Mammary epithelial cell (primary cell): Measurements from ENCODE around the gene WIZ.

ENCODE experiments used
- CTCF ChIP-seq, 2 donors: IDR thresholded peaks in 1 of 2; conservative IDR thresholded peaks in 1 of 2; 2 replicates each; pipeline ENCODE4 v1.5.1; 2011 to 2012; ENCODE audit warnings: inconsistent platforms in 2 of 2, low read length in 2 of 2, mild to moderate bottlenecking in 2 of 2, control low read depth in 1 of 2, low read depth in 1 of 2; ENCODE audit not compliant: insufficient read depth in 1 of 2; ENCODE audit errors: extremely low read depth in 1 of 2
- EZH2 ChIP-seq: IDR thresholded peaks from 2 replicates; pipeline ENCODE4 v1.6.1; 2012; ENCODE audit warnings: low read length, inconsistent platforms, borderline replicate concordance

- TF ChIP-seq CTCF (conservative IDR thresholded peaks at IDR 0.05 in 1 of 2, IDR thresholded peaks at IDR 0.05 in 1 of 2; ENCODE audit: extremely low read depth in 1 of 2, insufficient read depth in 1 of 2, low read depth in 1 of 2, low read length in 2 of 2) (no peak), EZH2 (no peak)
These were observed 20.6 kb downstream of the WIZ start for GRCh38 chr19:15428956-15429824.
